Glutamatergic neuron (in vitro differentiated cells): Measurements from ENCODE around the gene TFCP2. TPM values are rescaled to one million over a fixed set of nuclear protein-coding genes. Genes with fewer than 3 reads are reported as not detected.

Experiments used
- DNase-seq: peaks from one replicate; pipeline ENCODE4 v3.0.0; 2022
- H3K27ac Mint-ChIP-seq: one replicate; pipeline ENCODE4 v1.8.0; 2020; ENCODE audit warnings: mild to moderate bottlenecking, mixed read lengths, inconsistent platforms; ENCODE audit not compliant: unreplicated experiment
- H3K27me3 Mint-ChIP-seq: one replicate; pipeline ENCODE4 v1.8.0; 2020; ENCODE audit warnings: mild to moderate bottlenecking, moderate library complexity, mixed read lengths, inconsistent platforms; ENCODE audit not compliant: unreplicated experiment
- H3K36me3 Mint-ChIP-seq: one replicate; pipeline ENCODE4 v1.8.0; 2020; ENCODE audit warnings: mild to moderate bottlenecking, mixed read lengths, inconsistent platforms; ENCODE audit not compliant: unreplicated experiment
- H3K4me1 Mint-ChIP-seq: one replicate; pipeline ENCODE4 v1.8.0; 2020; ENCODE audit warnings: mild to moderate bottlenecking, low read depth, mixed read lengths, inconsistent platforms; ENCODE audit not compliant: unreplicated experiment
- H3K4me3 Mint-ChIP-seq: one replicate; pipeline ENCODE4 v1.8.0; 2020; ENCODE audit warnings: mild to moderate bottlenecking, mixed read lengths, inconsistent platforms; ENCODE audit not compliant: unreplicated experiment
- H3K9me3 Mint-ChIP-seq: one replicate; pipeline ENCODE4 v1.8.0; 2020; ENCODE audit warnings: mild to moderate bottlenecking, moderate library complexity, mixed read lengths, inconsistent platforms; ENCODE audit not compliant: unreplicated experiment
- CTCF ChIP-seq: fragments of 200-600 bp; sonication (generic); IDR thresholded peaks from one replicate; pipeline ENCODE4 v1.5.0; 2021; ENCODE audit not compliant: partially characterized antibody, unreplicated experiment
- total RNA-seq: library from RNA; stranded (reverse); fragmentation: NEBNext Ultra II Directional; extraction: Animal tissue kit (Norgen Biotek cat#: 25700); gene quantifications from one replicate; pipeline ENCODE4 v1.2.1, GENCODE V29; 2021; ENCODE audit not compliant: unreplicated experiment

The TFCP2 gene
- total RNA-seq, 1 donor from 2014 or later, result 21.7 TPM

GRCh38 chr12:51196547-51196946, 23.6 kb upstream of the TFCP2 start:
- Mint-ChIP-seq H3K4me3 (no peak overlapping the region), H3K9me3 (peaks cover 1% of the 10 kb centered on the region), H3K27ac (no peak overlapping the region), H3K4me1 (peaks cover 7% of the 10 kb centered on the region), H3K27me3 (peaks cover 2% of the 10 kb centered on the region), H3K36me3 (no peaks in the 10 kb centered on the region)
- no peak for TF ChIP-seq CTCF
- no peak for DNase-seq

GRCh38 chr12:51195841-51196240, 22.9 kb upstream of the TFCP2 start:
- TF ChIP-seq CTCF, result no peak
- Mint-ChIP-seq H3K27me3 (peaks cover 2% of the 10 kb centered on the region), H3K27ac (no peak overlapping the region), H3K4me1 (peaks cover 7% of the 10 kb centered on the region), H3K9me3 (no peaks in the 10 kb centered on the region), H3K4me3 (no peak overlapping the region), H3K36me3 (no peaks in the 10 kb centered on the region)
- DNase-seq, result no peak

- no peak for TF ChIP-seq CTCF
- no peaks in the 10 kb centered on the region for H3K9me3 Mint-ChIP-seq
- no peak overlapping the region for H3K4me3 Mint-ChIP-seq
- H3K27me3 Mint-ChIP-seq, result no peaks in the 10 kb centered on the region
- no peak overlapping the region for H3K27ac Mint-ChIP-seq
- H3K4me1 Mint-ChIP-seq, result peaks cover 17% of the 10 kb centered on the region
- no peak for DNase-seq
- no peaks in the 10 kb centered on the region for H3K36me3 Mint-ChIP-seq
These were observed 19.3 kb upstream of the TFCP2 start for GRCh38 chr12:51192284-51192671.

GRCh38 chr12:51191516-51192283, 18.8 kb upstream of the TFCP2 start:
- no peak for DNase-seq
- no peaks in the 10 kb centered on the region for H3K36me3 Mint-ChIP-seq

More at GRCh38 chr12:51191516-51192283, 18.8 kb upstream of the TFCP2 start:
- Mint-ChIP-seq H3K4me3 (no peak overlapping the region), H3K27me3 (no peaks in the 10 kb centered on the region), H3K4me1 (peaks cover 22% of the 10 kb centered on the region), H3K27ac (no peak overlapping the region), H3K9me3 (no peaks in the 10 kb centered on the region)
- no peak for TF ChIP-seq CTCF
